A549 (cell line): ENCODE results near the gene SPECC1. TPM values are rescaled to one million over a fixed set of nuclear protein-coding genes. Genes with fewer than 3 reads are reported as not detected.
"Not testable (repeated sequence)": the region's sequence is repeated elsewhere in the genome, so short reads cannot be mapped to it uniquely, and the experiment has no call there.

Experiments used
- ATAC-seq, 2 experiments: fragments of 200-7000 bp in 1 of 2; fragments of >200 bp in 1 of 2; cut with Nextera tagmentation in 1 of 2; cut with Tn5 transposase in 1 of 2; 3 replicates each; pipeline versions ENCODE4 v1.8.0 to v1.9.1; 2018 to 2020; ENCODE audit warnings: mild to moderate bottlenecking in 1 of 2, moderate library complexity in 1 of 2
- CTCF ChIA-PET: fragments of 300-600 bp; sonication (Branson Sonifier 250); formaldehyde crosslinking; extraction: SDS; loops from one replicate; lab custom pipeline; 2021; ENCODE audit warnings: antibody characterized with exemption, inconsistent platforms; lab: Yijun Ruan, JAX
- POLR2A ChIA-PET: fragments of 350-600 bp; formaldehyde crosslinking; extraction: SDS; loops from one replicate; lab custom pipeline; 2021; ENCODE audit warnings: antibody characterized with exemption, inconsistent platforms; lab: Yijun Ruan, JAX
- DNase-seq, 2 experiments: peaks; one replicate each; pipeline versions ENCODE4 v3.0.0 to v3.0.0-alpha.2; 2011 to 2016; ENCODE audit warnings: low read depth in 1 of 2, low spot score in 1 of 2
- FAIRE-seq: peaks from 2 replicates; lab custom pipeline; 2011; peaks lifted over from hg19 to GRCh38; lab: Jason Lieb, UNC
- H3K27ac ChIP-seq, 2 experiments: fragments of >200 bp; sonication (Bioruptor Twin); formaldehyde crosslinking; 3 replicates each; pipeline ENCODE4 v1.5.1; 2016 to 2017
- H3K4me1 ChIP-seq: fragments of >200 bp; sonication (Bioruptor Twin); formaldehyde crosslinking; 3 replicates; pipeline ENCODE4 v1.6.1; 2016
- H3K4me2 ChIP-seq: fragments of >200 bp; sonication (Bioruptor Twin); formaldehyde crosslinking; 3 replicates; pipeline ENCODE4 v1.6.1; 2016
- H3K4me3 ChIP-seq: fragments of >200 bp; sonication (Bioruptor Twin); formaldehyde crosslinking; 3 replicates; pipeline ENCODE4 v1.5.1; 2016
- H3K9me3 ChIP-seq: fragments of >200 bp; sonication (Bioruptor Twin); formaldehyde crosslinking; 3 replicates; pipeline ENCODE4 v1.6.1; 2016
- CBX2 ChIP-seq: fragments of 200-600 bp; sonication (generic); IDR thresholded peaks from 2 replicates; pipeline ENCODE4 v1.6.1; 2016; ENCODE audit warnings: low read depth, mild to moderate bottlenecking, borderline replicate concordance
- CEBPB ChIP-seq, 2 experiments: fragments of >200 bp in 1 of 2; sonication (Bioruptor Twin) in 1 of 2; formaldehyde crosslinking in 1 of 2; IDR thresholded peaks; 2 replicates each; pipeline ENCODE4 v1.6.1; 2012 to 2016
- CHD4 ChIP-seq: fragments of 200-600 bp; sonication (generic); IDR thresholded peaks from 2 replicates; pipeline ENCODE4 v1.6.1; 2016; ENCODE audit warnings: antibody characterized with exemption, mild to moderate bottlenecking, borderline replicate concordance
- EHMT2 ChIP-seq: fragments of 200-600 bp; sonication (generic); IDR thresholded peaks from 2 replicates; pipeline ENCODE4 v1.6.1; 2016; ENCODE audit warnings: antibody characterized with exemption, low read depth, mild to moderate bottlenecking, moderate library complexity
- ELK1 ChIP-seq: fragments of 150-350 bp; IDR thresholded peaks from 2 replicates; pipeline ENCODE4 v1.6.1; 2014; ENCODE audit warnings: low read depth, mild to moderate bottlenecking, low read length
- FOXS1 ChIP-seq: fragments of 250-450 bp; sonication (Bioruptor Pico); IDR thresholded peaks from 2 replicates; pipeline ENCODE4 v1.5.0; 2020; ENCODE audit warnings: mild to moderate bottlenecking, moderate library complexity
- HEYL ChIP-seq: fragments of 250-450 bp; sonication (Bioruptor Pico); IDR thresholded peaks from 2 replicates; pipeline ENCODE4 v1.8.0; 2021; ENCODE audit warnings: mild to moderate bottlenecking, moderate library complexity
- HMGXB4 ChIP-seq: fragments of 250-450 bp; sonication (Bioruptor Pico); IDR thresholded peaks from 2 replicates; pipeline ENCODE4 v1.5.0; 2021; ENCODE audit warnings: mild to moderate bottlenecking, moderate library complexity, borderline replicate concordance
- HOXA7 ChIP-seq: fragments of 250-450 bp; sonication (Bioruptor Pico); IDR thresholded peaks from 2 replicates; pipeline ENCODE4 v1.5.0; 2020; ENCODE audit warnings: mild to moderate bottlenecking, moderate library complexity
- HOXB13 ChIP-seq: fragments of 250-450 bp; sonication (Bioruptor Pico); IDR thresholded peaks from 2 replicates; pipeline ENCODE4 v1.5.0; 2020; ENCODE audit warnings: low read depth, mild to moderate bottlenecking, moderate library complexity
- JUNB ChIP-seq: fragments of >200 bp; sonication (Bioruptor Twin); formaldehyde crosslinking; IDR thresholded peaks from 2 replicates; pipeline ENCODE4 v1.6.1; 2016
- KDM5A ChIP-seq: fragments of 200-600 bp; sonication (generic); IDR thresholded peaks from 2 replicates; pipeline ENCODE4 v1.6.1; 2016; ENCODE audit warnings: antibody characterized with exemption, mild to moderate bottlenecking
- MAFK ChIP-seq: fragments of 450-650 bp; IDR thresholded peaks from 2 replicates; pipeline ENCODE4 v1.6.1; 2014; ENCODE audit not compliant: partially characterized antibody
- NFE2L2 ChIP-seq: fragments of 150-350 bp; conservative IDR thresholded peaks from 2 replicates; pipeline ENCODE4 v1.6.1; 2014; ENCODE audit warnings: low read length
- RCOR1 ChIP-seq: fragments of 150-350 bp; IDR thresholded peaks from 2 replicates; pipeline ENCODE4 v1.6.1; 2014; ENCODE audit warnings: antibody characterized with exemption, low read length, low read depth
- RFX5 ChIP-seq: fragments of 450-650 bp; IDR thresholded peaks from 2 replicates; pipeline ENCODE4 v1.7.1; 2014; ENCODE audit warnings: antibody characterized with exemption, mild to moderate bottlenecking, moderate library complexity
- RNF2 ChIP-seq: fragments of 200-600 bp; sonication (generic); IDR thresholded peaks from 2 replicates; pipeline ENCODE4 v1.6.1; 2016; ENCODE audit warnings: low read depth, mild to moderate bottlenecking, antibody characterized with exemption, moderate library complexity, borderline replicate concordance
- SREBF2 ChIP-seq: fragments of 450-650 bp; IDR thresholded peaks from 2 replicates; pipeline ENCODE4 v1.6.1; 2014; ENCODE audit warnings: mild to moderate bottlenecking, moderate library complexity
- ZNF302 ChIP-seq: fragments of 250-450 bp; sonication (Bioruptor Pico); IDR thresholded peaks from 2 replicates; pipeline ENCODE4 v1.9.0; 2021; ENCODE audit warnings: inconsistent platforms, mild to moderate bottlenecking, moderate library complexity
- WGBS: methylation state at CpG from one replicate; pipeline ENCODE4 v1.1.6; 2017; ENCODE audit errors: missing lambda C conversion rate; 5-methylcytosine and 5-hydroxymethylcytosine counted together
- polyA plus RNA-seq, 4 experiments: library from polyadenylated mRNA; depleted of rRNA in 3 of 4; stranded (reverse); fragments of >200 nt; fragmentation: RNase III in 1 of 4; extraction: RNeasy Plus Mini Kit Qiagen cat#74134 plus additional on column Dnase treatment in 1 of 4; gene quantifications; 2 replicates in 3 of 4; 3 replicates in 1 of 4; pipeline ENCODE4 v1.2.3, GENCODE V29; 2011 to 2017
- TF ChIP-seq, protein P1 (sequence below): fragments of >200 bp; sonication (Bioruptor Twin); formaldehyde crosslinking; IDR thresholded peaks from 3 replicates; pipeline ENCODE4 v1.6.1; 2016

The SPECC1 gene
- polyA plus RNA-seq, 2 of the 4 experiments (the other 2 are of a cell fraction): 45.1 to 66.2 TPM

DNA sequence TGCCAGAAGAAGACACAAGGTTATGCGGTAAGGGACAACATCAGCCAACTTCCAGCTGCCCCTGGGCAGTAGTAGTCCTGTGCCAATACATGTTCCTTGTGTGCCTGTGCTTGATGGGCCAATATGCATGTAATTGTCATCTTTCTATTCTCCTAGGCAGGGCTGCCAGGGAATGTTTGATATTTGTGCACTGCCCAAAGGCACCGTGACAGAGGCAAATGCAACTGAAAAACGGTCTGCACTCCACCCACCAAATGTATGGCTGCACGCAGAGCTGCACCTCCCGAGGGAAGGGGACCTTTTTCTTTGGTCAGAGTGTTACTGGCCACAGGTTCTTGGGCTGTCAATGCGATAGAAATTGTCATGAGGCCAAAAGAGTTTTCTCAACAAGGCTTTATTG, 251.1 kb downstream of the SPECC1 start:
- Histone ChIP-seq H3K4me1 (peaks cover 24% of the 10 kb centered on the region), H3K4me2 (no peak overlapping the region), H3K9me3 (no peaks in the 10 kb centered on the region), H3K4me3 (no peak overlapping the region), H3K27ac (no peak overlapping the region)
- DNase-seq (no peak), ATAC-seq (no peak)
- 90% methylated on average over 6 of the region's 6 CpGs for WGBS
- POLR2A ChIA-PET: no interaction called here
- no peak for TF ChIP-seq ELK1
- no peak for TF ChIP-seq CEBPB (IDR thresholded peaks at IDR 0.05)
- no peak for TF ChIP-seq JUNB
- no peak for TF ChIP-seq HEYL (CRISPR knock-in tag)
- no peak for TF ChIP-seq SREBF2
- TF ChIP-seq RFX5: no peak
- TF ChIP-seq HMGXB4 (CRISPR knock-in tag): no peak
- no peak for TF ChIP-seq KDM5A
- no peak for TF ChIP-seq NFE2L2
- TF ChIP-seq, all 56 proteins: peak for 0
- no peak for FAIRE-seq
- CTCF ChIA-PET: interaction anchor here (1.2 to 1.8 kb wide), 3 partner anchors 15 to 33 kb away, joined by 3 to 4 read pairs (median 3); no protein-coding TSS in a partner anchor

- H3K4me3 ChIP-seq: no peak overlapping the region
- peaks cover 33% of the 10 kb centered on the region for H3K4me1 ChIP-seq
- CTCF ChIA-PET: interaction anchor here (0.5 to 2.4 kb wide), 8 partner anchors 16 to 345 kb away, joined by 3 to 8 read pairs (median 4); no protein-coding TSS in a partner anchor
- TF ChIP-seq HOXA7 (CRISPR knock-in tag) (no peak), NFE2L2 (no peak), MAFK (no peak), HOXB13 (CRISPR knock-in tag) (no peak), ZNF302 (no peak), CHD4 (no peak), HMGXB4 (CRISPR knock-in tag) (no peak), RCOR1 (no peak), EHMT2 (no peak), CBX2 (no peak), RNF2 (no peak), FOXS1 (CRISPR knock-in tag) (no peak)
- TF ChIP-seq, protein P1, sequence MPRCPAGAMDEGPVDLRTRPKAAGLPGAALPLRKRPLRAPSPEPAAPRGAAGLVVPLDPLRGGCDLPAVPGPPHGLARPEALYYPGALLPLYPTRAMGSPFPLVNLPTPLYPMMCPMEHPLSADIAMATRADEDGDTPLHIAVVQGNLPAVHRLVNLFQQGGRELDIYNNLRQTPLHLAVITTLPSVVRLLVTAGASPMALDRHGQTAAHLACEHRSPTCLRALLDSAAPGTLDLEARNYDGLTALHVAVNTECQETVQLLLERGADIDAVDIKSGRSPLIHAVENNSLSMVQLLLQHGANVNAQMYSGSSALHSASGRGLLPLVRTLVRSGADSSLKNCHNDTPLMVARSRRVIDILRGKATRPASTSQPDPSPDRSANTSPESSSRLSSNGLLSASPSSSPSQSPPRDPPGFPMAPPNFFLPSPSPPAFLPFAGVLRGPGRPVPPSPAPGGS: no peak
- TF ChIP-seq, all 56 proteins: peak for 0
- POLR2A ChIA-PET: no interaction called here
- H3K9me3 ChIP-seq: no peaks in the 10 kb centered on the region
- peak overlapping the region; percentile 36 to 37; a peak in 4 of 6 replicates for H3K27ac ChIP-seq
- no peak overlapping the region for H3K4me2 ChIP-seq
- 94% methylated on average over 8 of the region's 8 CpGs for WGBS
- ATAC-seq (no peak), FAIRE-seq (no peak), DNase-seq (no peak)
Measured at GRCh38 chr17:20262226-20263114, 253.3 kb downstream of the SPECC1 start.

GRCh38 chr17:20263115-20263433, 253.9 kb downstream of the SPECC1 start:
- DNase-seq, ATAC-seq, FAIRE-seq, H3K4me3 ChIP-seq, H3K9me3 ChIP-seq, POLR2A ChIA-PET: not testable (repeated sequence)
- peaks cover 34% of the 10 kb centered on the region for H3K4me1 ChIP-seq
- CTCF ChIA-PET: interaction anchor here (0.9 to 2.4 kb wide), 7 partner anchors 16 to 346 kb away, joined by 3 to 8 read pairs (median 3); no protein-coding TSS in a partner anchor
- peak overlapping the region; percentile 36 to 37; a peak in 4 of 6 replicates for H3K27ac ChIP-seq
- 91% methylated on average over 5 of the region's 5 CpGs for WGBS
- H3K4me2 ChIP-seq: peak overlapping the region; percentile 23; the same call in 1 of the 3 replicates
